Natural killer cell (primary cell): Measurements from ENCODE around the gene CDKN2D. TPM values are rescaled to one million over a fixed set of nuclear protein-coding genes. Genes with fewer than 3 reads are reported as not detected.
A peak's percentile ranks its signal among the peaks of the same experiment; 100 is the strongest.
"Not testable (repeated sequence)": the region's sequence is repeated elsewhere in the genome, so short reads cannot be mapped to it uniquely, and the experiment has no call there.

Experiments used
- ATAC-seq, 3 donors: fragments of 150-1000 bp in 2 of 3; fragments of 200-7000 bp in 1 of 3; cut with Tn5 transposase; 1 replicate in 1 of 3; 2 replicates in 2 of 3; pipeline ENCODE4 v1.10.0; 2021; ENCODE audit warnings: mild to moderate bottlenecking in 2 of 3, moderate library complexity in 2 of 3
- DNase-seq, 2 donors: peaks; one replicate each; pipeline versions ENCODE4 v3.0.0 to v3.0.0-alpha.2; 2013 to 2021; ENCODE audit warnings: mixed read lengths in 1 of 2
- H3K27ac ChIP-seq: one replicate; pipeline ENCODE4 v1.5.1; 2013; ENCODE audit warnings: mild to moderate bottlenecking, low read length
- H3K27me3 ChIP-seq: one replicate; pipeline ENCODE4 v1.6.1; 2013; ENCODE audit warnings: low read length; ENCODE audit not compliant: control insufficient read depth, insufficient read depth
- H3K36me3 ChIP-seq: one replicate; pipeline ENCODE4 v1.6.1; 2013; ENCODE audit warnings: low read length; ENCODE audit not compliant: control insufficient read depth, insufficient read depth
- H3K4me1 ChIP-seq: one replicate; pipeline ENCODE4 v1.6.1; 2013; ENCODE audit warnings: low read length; ENCODE audit not compliant: control insufficient read depth, insufficient read depth
- H3K4me3 ChIP-seq: one replicate; pipeline ENCODE4 v1.5.1; 2013; ENCODE audit warnings: low read length
- H3K9me3 ChIP-seq: one replicate; pipeline ENCODE4 v1.6.1; 2013; ENCODE audit warnings: low read length; ENCODE audit not compliant: control insufficient read depth, insufficient read depth
- H3K27ac Mint-ChIP-seq, 2 donors: one replicate each; pipeline ENCODE4 v1.8.0; 2022; ENCODE audit warnings: mild to moderate bottlenecking in 2 of 2, mixed read lengths in 2 of 2, moderate library complexity in 1 of 2
- H3K27me3 Mint-ChIP-seq, 2 donors: one replicate each; pipeline ENCODE4 v1.8.0; 2022; ENCODE audit warnings: low read depth in 2 of 2, mixed read lengths in 2 of 2
- H3K36me3 Mint-ChIP-seq: one replicate; pipeline ENCODE4 v1.8.0; 2022; ENCODE audit warnings: mixed read lengths
- H3K4me1 Mint-ChIP-seq, 2 donors: one replicate each; pipeline ENCODE4 v1.8.0; 2022; ENCODE audit warnings: mixed read lengths in 2 of 2
- H3K4me3 Mint-ChIP-seq: one replicate; pipeline ENCODE4 v1.8.0; 2022; ENCODE audit warnings: mild to moderate bottlenecking, moderate library complexity, mixed read lengths
- H3K9me3 Mint-ChIP-seq, 2 donors: one replicate each; pipeline ENCODE4 v1.8.0; 2022; ENCODE audit warnings: mixed read lengths in 2 of 2
- WGBS: methylation state at CpG from one replicate; pipeline ENCODE4 v1.1.7; 2013; ENCODE audit warnings: missing lambda C conversion rate; ENCODE audit not compliant: insufficient coverage; 5-methylcytosine and 5-hydroxymethylcytosine counted together
- intact Hi-C: fragments of 100-400 bp; cut with micrococcal nuclease; formaldehyde crosslinking; loops from one replicate; pipeline ENCODE4 v1.14.2; 2022
- total RNA-seq, 4 donors: library from RNA; stranded (reverse); fragments of 120-200 nt in 1 of 4; gene quantifications; one replicate each; pipeline versions ENCODE4 v1.2.3 to v1.2.4, GENCODE V29; 2013 to 2022
- TF ChIP-seq, protein P1 (sequence below): fragments of 200-600 bp; IDR thresholded peaks from one replicate; pipeline ENCODE4 v1.8.0; 2022; ENCODE audit warnings: antibody characterized with exemption

The CDKN2D gene
- total RNA-seq, 3 donors from 2014 or later (not counting 1 experiment from before 2014, with no cell fraction given) = 82.7 to 102 (median 101) TPM

DNA sequence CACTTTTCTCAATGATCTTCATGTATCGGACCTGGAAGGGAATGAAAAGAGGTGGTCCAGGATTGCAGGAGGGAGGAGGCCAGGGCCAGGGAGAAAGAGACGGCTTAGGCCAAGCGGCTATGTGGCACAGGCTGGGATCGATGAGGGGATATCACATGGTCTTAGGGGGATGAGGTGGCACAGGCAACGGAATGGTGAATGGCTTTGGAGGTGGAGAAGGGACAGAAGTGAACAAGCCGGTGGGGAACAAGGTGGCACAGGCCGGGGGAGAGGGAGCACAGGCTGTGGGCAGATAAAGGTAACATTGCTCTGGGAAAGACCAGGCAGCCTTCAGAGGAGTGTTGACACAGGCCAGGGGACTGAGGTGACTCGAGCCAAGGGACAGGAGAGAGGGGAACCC, 5.7 kb upstream of the CDKN2D start:
- H3K36me3 Mint-ChIP-seq = no peaks in the 10 kb centered on the region
- Histone ChIP-seq H3K27me3 (no peaks in the 10 kb centered on the region), H3K27ac (no peak overlapping the region), H3K9me3 (no peaks in the 10 kb centered on the region), H3K4me1 (peaks cover 11% of the 10 kb centered on the region), H3K36me3 (no peaks in the 10 kb centered on the region), H3K4me3 (no peak overlapping the region)
- H3K9me3 Mint-ChIP-seq = no peaks in the 10 kb centered on the region
- no peak for ATAC-seq
- no peaks in the 10 kb centered on the region for H3K27me3 Mint-ChIP-seq
- no peak overlapping the region for H3K27ac Mint-ChIP-seq
- TF ChIP-seq, protein P1, sequence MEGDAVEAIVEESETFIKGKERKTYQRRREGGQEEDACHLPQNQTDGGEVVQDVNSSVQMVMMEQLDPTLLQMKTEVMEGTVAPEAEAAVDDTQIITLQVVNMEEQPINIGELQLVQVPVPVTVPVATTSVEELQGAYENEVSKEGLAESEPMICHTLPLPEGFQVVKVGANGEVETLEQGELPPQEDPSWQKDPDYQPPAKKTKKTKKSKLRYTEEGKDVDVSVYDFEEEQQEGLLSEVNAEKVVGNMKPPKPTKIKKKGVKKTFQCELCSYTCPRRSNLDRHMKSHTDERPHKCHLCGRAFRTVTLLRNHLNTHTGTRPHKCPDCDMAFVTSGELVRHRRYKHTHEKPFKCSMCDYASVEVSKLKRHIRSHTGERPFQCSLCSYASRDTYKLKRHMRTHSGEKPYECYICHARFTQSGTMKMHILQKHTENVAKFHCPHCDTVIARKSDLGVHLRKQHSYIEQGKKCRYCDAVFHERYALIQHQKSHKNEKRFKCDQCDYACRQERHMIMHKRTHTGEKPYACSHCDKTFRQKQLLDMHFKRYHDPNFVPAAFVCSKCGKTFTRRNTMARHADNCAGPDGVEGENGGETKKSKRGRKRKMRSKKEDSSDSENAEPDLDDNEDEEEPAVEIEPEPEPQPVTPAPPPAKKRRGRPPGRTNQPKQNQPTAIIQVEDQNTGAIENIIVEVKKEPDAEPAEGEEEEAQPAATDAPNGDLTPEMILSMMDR = no peak
- 90% methylated on average over 8 of the region's 8 CpGs for WGBS
- intact Hi-C loops = no loop called here
- no peak for DNase-seq
- no peak overlapping the region for H3K4me3 Mint-ChIP-seq
- H3K4me1 Mint-ChIP-seq = peaks cover 8 to 13% of the 10 kb centered on the region in 2 donors

DNA sequence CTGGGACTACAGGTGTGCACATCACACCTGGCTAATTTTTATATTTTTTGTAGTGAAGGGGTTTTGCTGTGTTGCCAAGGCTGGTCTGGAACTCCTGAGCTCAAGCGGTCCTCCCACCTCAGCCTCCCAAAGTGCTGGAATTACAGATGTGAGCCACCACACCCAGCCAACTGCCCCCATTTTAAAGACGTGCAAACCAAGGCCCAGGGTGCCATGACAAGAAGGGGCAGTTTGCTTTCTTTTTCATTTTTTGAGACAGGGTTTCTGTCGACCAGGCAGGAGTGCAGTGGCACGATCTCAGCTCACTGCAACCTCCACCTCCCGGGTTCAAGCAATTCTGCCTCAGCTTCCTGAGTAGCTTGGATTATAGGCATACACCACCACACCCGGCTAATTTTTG, 5.0 kb upstream of the CDKN2D start:
- ATAC-seq, intact Hi-C loops, H3K27ac ChIP-seq, H3K27me3 Mint-ChIP-seq, H3K36me3 ChIP-seq, H3K27ac Mint-ChIP-seq, H3K4me3 Mint-ChIP-seq, H3K4me3 ChIP-seq, DNase-seq, H3K27me3 ChIP-seq, H3K9me3 ChIP-seq, H3K9me3 Mint-ChIP-seq, H3K36me3 Mint-ChIP-seq: not testable (repeated sequence)
- peaks cover 14 to 19% of the 10 kb centered on the region in 2 donors for H3K4me1 Mint-ChIP-seq
- peaks cover 15% of the 10 kb centered on the region for H3K4me1 ChIP-seq
- 96% methylated on average over 6 of the region's 6 CpGs for WGBS

DNA sequence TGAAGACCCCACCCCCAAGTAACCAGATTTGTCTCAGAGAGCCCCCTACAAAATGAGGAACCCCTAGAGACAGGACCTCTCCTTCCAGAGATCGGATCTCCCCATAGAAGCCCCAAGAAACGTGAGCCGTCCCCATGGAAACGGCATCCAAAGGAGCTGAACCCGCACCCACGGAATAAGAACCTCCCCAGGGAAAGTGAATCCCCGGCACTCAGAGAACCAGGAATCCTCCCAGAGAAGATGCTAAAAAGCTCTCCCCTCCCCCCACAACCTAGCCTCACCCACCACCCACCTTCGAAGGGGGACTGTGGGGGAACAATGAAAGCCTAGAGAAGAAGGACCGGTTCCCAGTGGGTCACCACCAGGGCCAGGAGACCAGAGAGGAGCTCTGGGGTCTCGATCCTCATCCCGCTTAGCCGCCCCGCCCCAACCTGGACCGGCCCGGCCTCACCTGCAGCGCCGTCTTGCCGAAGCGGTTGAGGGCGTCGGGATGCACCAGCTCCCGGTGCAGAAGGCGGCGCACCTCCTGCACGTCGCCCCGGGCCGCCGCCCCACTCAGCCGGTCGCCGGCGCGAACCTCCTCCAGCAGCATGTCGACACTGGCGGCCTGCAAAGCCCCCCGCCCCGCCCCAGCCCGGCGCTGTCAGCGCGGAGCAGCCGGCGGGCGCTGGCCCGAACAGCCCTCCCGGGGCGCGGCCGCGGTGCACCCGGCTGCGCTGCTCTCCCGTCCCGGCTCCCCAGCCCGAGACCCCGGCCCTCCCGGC, 535 bp downstream of the CDKN2D start:
- under 1% methylated on average over 58 of the region's 58 CpGs for WGBS
- TF ChIP-seq, protein P1 = no peak
- Histone ChIP-seq H3K27ac (peak overlapping the region; percentile 93), H3K9me3 (no peaks in the 10 kb centered on the region), H3K4me3 (peak overlapping the region; percentile 99), H3K4me1 (peaks cover 48% of the 10 kb centered on the region), H3K36me3 (peaks cover 5% of the 10 kb centered on the region), H3K27me3 (no peaks in the 10 kb centered on the region)
- intact Hi-C loops = loop anchor here (5.0 kb wide), 2 partner anchors 84 to 136 kb away; partner anchors contain the start of gene ILF3
- Mint-ChIP-seq H3K4me1 (peaks cover 53 to 60% of the 10 kb centered on the region in 2 donors), H3K36me3 (no peaks in the 10 kb centered on the region), H3K9me3 (no peaks in the 10 kb centered on the region), H3K27me3 (no peaks in the 10 kb centered on the region), H3K27ac (peak overlapping the region; percentile 93 to 100), H3K4me3 (peak overlapping the region; percentile 96)
- DNase-seq = peak in 1 of 2 donors; percentile 80
- ATAC-seq = peak; percentile 6 to 10 (median 7)

DNA sequence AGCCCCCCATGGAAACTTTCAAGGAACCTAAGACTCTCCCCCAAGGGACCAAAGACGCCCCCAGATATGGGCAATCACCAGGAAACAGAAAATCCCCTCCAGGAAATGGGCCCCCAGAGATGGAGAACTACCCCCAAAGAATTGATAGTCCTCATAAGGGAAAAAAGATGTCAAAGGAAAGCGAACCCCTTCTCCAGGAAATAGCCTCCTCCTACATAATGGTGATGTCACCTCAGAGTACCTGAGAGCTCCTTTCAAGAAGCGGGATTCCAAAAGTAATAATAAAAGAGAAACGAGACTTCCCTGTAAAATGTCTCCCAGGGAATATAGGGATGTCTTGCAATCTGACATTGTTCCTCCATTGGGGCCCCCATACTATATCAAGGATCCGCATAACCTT, 1.1 kb downstream of the CDKN2D start:
- H3K4me3 Mint-ChIP-seq = peak overlapping the region; percentile 96
- TF ChIP-seq, protein P1 = no peak

More for the DNA sequence above, 1.1 kb downstream of the CDKN2D start:
- Histone ChIP-seq H3K4me1 (peaks cover 48% of the 10 kb centered on the region), H3K27ac (peak overlapping the region; percentile 93), H3K36me3 (peaks cover 6% of the 10 kb centered on the region), H3K4me3 (peak overlapping the region; percentile 99), H3K27me3 (no peaks in the 10 kb centered on the region), H3K9me3 (no peaks in the 10 kb centered on the region)
- Mint-ChIP-seq H3K9me3 (no peaks in the 10 kb centered on the region), H3K27me3 (no peaks in the 10 kb centered on the region), H3K27ac (peak overlapping the region; percentile 93 to 100), H3K36me3 (no peaks in the 10 kb centered on the region), H3K4me1 (peaks cover 53 to 60% of the 10 kb centered on the region in 2 donors)
- ATAC-seq = no peak
- 4% methylated on average over 2 of the region's 5 CpGs for WGBS
- intact Hi-C loops = loop anchor here (2.0 to 5.0 kb wide), 6 partner anchors 35 to 229 kb away; partner anchors contain the start of genes ILF3 and KEAP1
- DNase-seq = peak in 1 of 2 donors; percentile 53
